Pancreas (tissue), 10 donors: ENCODE measurements around the gene SLC5A10. TPM values are rescaled to one million over a fixed set of nuclear protein-coding genes. Genes with fewer than 3 reads are reported as not detected.
A peak's percentile ranks its signal among the peaks of the same experiment; 100 is the strongest.

Experiments used
- ATAC-seq, 4 donors: fragments of 200-7000 bp; cut with Tn5 transposase; one replicate each; pipeline versions ENCODE4 v1.8.0 to v1.9.1; 2020; ENCODE audit warnings: mild to moderate bottlenecking in 4 of 4, moderate library complexity in 4 of 4
- DNase-seq, 6 donors: peaks; one replicate each; pipeline ENCODE4 v3.0.0-alpha.2; 2020
- FAIRE-seq: peaks from 2 replicates; lab custom pipeline; 2012; peaks lifted over from hg19 to GRCh38; lab: Jason Lieb, UNC
- H3K27ac ChIP-seq, 4 donors: fragments of 200-600 bp; sonication (generic); 1 replicate in 3 of 4; 2 replicates in 1 of 4; pipeline versions ENCODE4 v1.5.0 to v1.8.0; 2020
- H3K27me3 ChIP-seq, 4 donors: fragments of 200-600 bp; one replicate each; pipeline ENCODE4 v1.8.0; 2021
- H3K36me3 ChIP-seq, 3 donors: fragments of 200-600 bp; sonication (generic) in 1 of 3; one replicate each; pipeline versions ENCODE4 v1.5.0 to v1.8.0; 2020 to 2021
- H3K4me1 ChIP-seq, 3 donors: fragments of 200-600 bp; one replicate each; pipeline ENCODE4 v1.8.0; 2021
- H3K4me3 ChIP-seq, 4 donors: fragments of 200-600 bp; sonication (generic) in 2 of 4; one replicate each; pipeline versions ENCODE4 v1.5.0 to v1.8.0; 2020 to 2021
- H3K9me3 ChIP-seq, 4 donors: fragments of 200-600 bp; one replicate each; pipeline ENCODE4 v1.8.0; 2021
- WGBS, 2 donors: extraction: QIAGEN DNeasy Blood & Tissue Kit; methylation state at CpG; one replicate each; pipeline ENCODE4 v1.1.7; 2013; 5-methylcytosine and 5-hydroxymethylcytosine counted together
- intact Hi-C, 3 donors: fragments of 100-400 bp; cut with DNase I; formaldehyde crosslinking; loops; one replicate each; pipeline versions ENCODE4 v1.11.1 to v1.14.2; 2022
- polyA plus RNA-seq, 2 donors: library from polyadenylated mRNA; stranded (reverse); fragments of 200-250 nt; gene quantifications; one replicate each; pipeline ENCODE4 v1.2.3, GENCODE V29; 2013
- total RNA-seq, 6 donors: library from RNA; stranded (reverse); fragmentation: NEBNext Ultra II Directional in 4 of 6; extraction: Animal tissue kit (Norgen Biotek cat#: 25700) in 4 of 6; gene quantifications; one replicate each; pipeline versions ENCODE4 v1.2.1 to v1.2.4, GENCODE V29; 2021 to 2023
- TF ChIP-seq, protein P1 (sequence below), 4 donors: fragments of 200-600 bp; sonication (generic) in 3 of 4; IDR thresholded peaks; one replicate each; pipeline versions ENCODE4 v1.5.0 to v1.8.0; 2021; ENCODE audit warnings: antibody characterized with exemption in 4 of 4
- donor health status: healthy with polysubstance abuse.
- donor health status: DM: no; HTN: no; CAD: no; lungs with moderate emphysema.
- donor health status: DM: no; HTN: no; CAD: no.
- donor health status: control.
- donor health status: control.
- donor health status: Bipolar disorder and iron deficiency.
- donor health status: DM: yes; HTN: yes; CAD: no.
- donor health status: DM: no; HTN: no; CAD: no.
- donor health status: DM: no; HTN: no; CAD: no.
- donor health status: DM: yes; HTN: yes; CAD: no.

SLC5A10 gene
- total and polyA plus RNA-seq, 8 donors, result 0.02 TPM; not detected in 7

GRCh38 chr17:19000531-19001325 is 48.8 kb downstream of the SLC5A10 start:
- DNase-seq (peak in 3 of 6 donors; percentile 26 to 66 (median 39)), ATAC-seq (peak in 3 of 4 donors; percentile 29 to 55 (median 44)), FAIRE-seq (no peak)
- TF ChIP-seq, protein P1, sequence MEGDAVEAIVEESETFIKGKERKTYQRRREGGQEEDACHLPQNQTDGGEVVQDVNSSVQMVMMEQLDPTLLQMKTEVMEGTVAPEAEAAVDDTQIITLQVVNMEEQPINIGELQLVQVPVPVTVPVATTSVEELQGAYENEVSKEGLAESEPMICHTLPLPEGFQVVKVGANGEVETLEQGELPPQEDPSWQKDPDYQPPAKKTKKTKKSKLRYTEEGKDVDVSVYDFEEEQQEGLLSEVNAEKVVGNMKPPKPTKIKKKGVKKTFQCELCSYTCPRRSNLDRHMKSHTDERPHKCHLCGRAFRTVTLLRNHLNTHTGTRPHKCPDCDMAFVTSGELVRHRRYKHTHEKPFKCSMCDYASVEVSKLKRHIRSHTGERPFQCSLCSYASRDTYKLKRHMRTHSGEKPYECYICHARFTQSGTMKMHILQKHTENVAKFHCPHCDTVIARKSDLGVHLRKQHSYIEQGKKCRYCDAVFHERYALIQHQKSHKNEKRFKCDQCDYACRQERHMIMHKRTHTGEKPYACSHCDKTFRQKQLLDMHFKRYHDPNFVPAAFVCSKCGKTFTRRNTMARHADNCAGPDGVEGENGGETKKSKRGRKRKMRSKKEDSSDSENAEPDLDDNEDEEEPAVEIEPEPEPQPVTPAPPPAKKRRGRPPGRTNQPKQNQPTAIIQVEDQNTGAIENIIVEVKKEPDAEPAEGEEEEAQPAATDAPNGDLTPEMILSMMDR (IDR thresholded peaks at IDR 0.05), result no peak
- H3K4me3 ChIP-seq, result no peak overlapping the region
- peaks cover 0 to 17% (median 4%) of the 10 kb centered on the region in 3 donors for H3K4me1 ChIP-seq
- intact Hi-C loops, result no loop called here
- no peaks in the 10 kb centered on the region for H3K9me3 ChIP-seq
- no peaks in the 10 kb centered on the region for H3K36me3 ChIP-seq
- H3K27me3 ChIP-seq, result no peaks in the 10 kb centered on the region
- peak overlapping the region in 3 of 4 donors; percentile 18 to 75 (median 69) for H3K27ac ChIP-seq
- WGBS, 2 donors, result 50 to 51% methylated on average over 17 of the region's 17 CpGs

GRCh38 chr17:19001907-19002590 is 50.1 kb downstream of the SLC5A10 start:
- FAIRE-seq (no peak), DNase-seq (peak in 1 of 6 donors; percentile 58), ATAC-seq (no peak)
- H3K9me3 ChIP-seq, result no peaks in the 10 kb centered on the region
- H3K27ac ChIP-seq, result peak overlapping the region; percentile 18 to 69 (median 27)
- peaks cover 0 to 17% (median 4%) of the 10 kb centered on the region in 3 donors for H3K4me1 ChIP-seq
- intact Hi-C loops, result no loop called here
- WGBS, 2 donors, result 66 to 83% methylated on average over 7 of the region's 7 CpGs
- H3K27me3 ChIP-seq, result no peaks in the 10 kb centered on the region
- H3K4me3 ChIP-seq, result peak overlapping the region in 1 of 4 donors; percentile 84
- TF ChIP-seq, protein P1 (IDR thresholded peaks at IDR 0.05), result no peak
- H3K36me3 ChIP-seq, result no peaks in the 10 kb centered on the region

GRCh38 chr17:19002805-19003542 is 51.0 kb downstream of the SLC5A10 start:
- Histone ChIP-seq H3K4me1 (peaks cover 0 to 17% (median 4%) of the 10 kb centered on the region in 3 donors), H3K27me3 (no peaks in the 10 kb centered on the region), H3K4me3 (peak overlapping the region in 3 of 4 donors; percentile 47 to 84 (median 66)), H3K36me3 (no peaks in the 10 kb centered on the region), H3K9me3 (no peaks in the 10 kb centered on the region), H3K27ac (peak overlapping the region in 3 of 4 donors; percentile 47 to 82 (median 74))
- ATAC-seq (no peak), FAIRE-seq (no peak), DNase-seq (peak in 1 of 6 donors; percentile 26)
- TF ChIP-seq, protein P1 (IDR thresholded peaks at IDR 0.05), result no peak
- 77 to 81% methylated on average over 11 of the region's 11 CpGs for WGBS, 2 donors
- intact Hi-C loops, result no loop called here

DNA sequence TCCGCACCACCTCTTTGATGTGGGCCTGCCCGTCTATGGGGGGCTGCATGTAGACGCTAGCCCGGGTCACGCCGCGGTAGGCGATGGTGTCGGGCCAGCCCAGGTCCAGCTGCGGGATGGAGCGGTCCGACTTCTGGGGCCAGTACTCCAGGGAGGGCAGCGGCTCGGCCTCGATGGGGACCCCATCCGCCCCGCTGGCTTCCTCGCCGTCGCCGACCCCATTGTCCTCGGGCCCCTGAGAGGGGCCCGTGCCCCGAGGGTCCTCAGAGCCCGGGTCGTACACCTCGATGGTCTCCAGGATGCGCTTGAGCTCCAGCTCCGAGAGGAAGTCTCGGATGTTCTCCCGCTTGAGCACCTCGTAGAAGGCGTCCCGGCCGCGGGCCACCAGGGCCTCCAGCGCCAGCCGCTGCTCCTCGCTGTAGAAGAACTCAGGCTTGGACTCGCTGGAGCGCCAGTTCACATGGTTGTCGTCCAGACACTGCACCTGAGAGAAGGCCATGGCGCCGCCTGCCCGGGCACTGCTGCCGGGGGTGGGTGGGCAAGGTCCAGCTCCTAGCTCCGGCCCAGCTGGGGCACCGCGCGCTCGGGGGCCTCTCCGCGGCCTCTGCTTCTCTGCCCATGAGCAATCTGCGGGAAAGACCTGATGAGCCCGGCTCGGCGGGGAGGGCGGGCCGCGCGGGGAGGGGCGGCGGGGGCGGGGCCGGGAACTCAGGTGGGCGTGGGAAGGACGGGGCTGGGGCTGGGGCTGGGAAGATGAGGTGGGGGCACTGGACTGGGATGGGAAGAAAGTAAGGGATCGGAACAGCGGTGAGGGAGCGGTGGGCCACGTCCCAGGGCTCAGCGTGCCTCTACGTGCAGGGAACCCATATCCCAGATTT is 51.8 kb downstream of the SLC5A10 start:
- Histone ChIP-seq H3K4me1 (peaks cover 0 to 17% (median 4%) of the 10 kb centered on the region in 3 donors), H3K27ac (peak overlapping the region; percentile 47 to 82 (median 70)), H3K9me3 (no peaks in the 10 kb centered on the region), H3K36me3 (no peaks in the 10 kb centered on the region), H3K4me3 (peak overlapping the region; percentile 46 to 84 (median 56)), H3K27me3 (no peaks in the 10 kb centered on the region)
- intact Hi-C loops, result no loop called here
- peak; percentile 33 to 88 (median 48) for DNase-seq
- 31 to 34% methylated on average over 73 of the region's 73 CpGs for WGBS, 2 donors
- ATAC-seq, result peak; percentile 21 to 54 (median 38)
- TF ChIP-seq, protein P1 (IDR thresholded peaks at IDR 0.05), result no peak
- FAIRE-seq, result no peak
